ENCODE measurements around the gene ASCL2. TPM values are rescaled to one million over a fixed set of nuclear protein-coding genes. Genes with fewer than 3 reads are reported as not detected.

Gene ASCL2
- total and polyA plus RNA-seq, 10 donors: 0.68 to 3.0 (median 2.3) TPM

Other genes with a start within 250 kb of the ASCL2 start
- gene IGF2, start 131.2 kb downstream of the ASCL2 start, total RNA-seq: 10 to 100 TPM; 10.2 to 66.6 (median 25.7) TPM
- 1 to 10 TPM in 2 of 3 donors, under 1 TPM in 1; 0.74 to 9.8 (median 4.0) TPM for gene IGF2, start 131.2 kb downstream of the ASCL2 start, polyA plus RNA-seq
- gene INS, start 109.4 kb downstream of the ASCL2 start, total RNA-seq: 1 to 10 TPM in 2 of 7 donors, not detected in 5; 1.3 to 1.5 TPM
- gene INS, start 109.4 kb downstream of the ASCL2 start, polyA plus RNA-seq: 1 to 10 TPM; 1.3 to 2.4 (median 1.9) TPM
- 1 to 10 TPM in 1 of 7 donors, not detected in 6; 1.0 TPM for gene TH, start 98.8 kb downstream of the ASCL2 start, total RNA-seq
- under 1 TPM; 0.13 to 0.38 (median 0.15) TPM for gene TH, start 98.8 kb downstream of the ASCL2 start, polyA plus RNA-seq
- gene C11orf21, start 31.3 kb upstream of the ASCL2 start, total RNA-seq: 10 to 100 TPM; 10.6 to 24.9 (median 18.1) TPM
- gene C11orf21, start 31.3 kb upstream of the ASCL2 start, polyA plus RNA-seq: 10 to 100 TPM in 1 of 3 donors, 1 to 10 TPM in 2; 8.6 to 12.1 (median 8.9) TPM
- gene TSPAN32, start 31.4 kb upstream of the ASCL2 start, total RNA-seq: 10 to 100 TPM; 10.6 to 21.0 (median 17.6) TPM
- 10 to 100 TPM; 11.2 to 21.8 (median 14.1) TPM for gene TSPAN32, start 31.4 kb upstream of the ASCL2 start, polyA plus RNA-seq
- 100 to 1,000 TPM; 370 to 594 (median 472) TPM for gene CD81, start 106.7 kb upstream of the ASCL2 start, total RNA-seq
- 100 to 1,000 TPM; 191 to 368 (median 339) TPM for gene CD81, start 106.7 kb upstream of the ASCL2 start, polyA plus RNA-seq
- gene TSSC4, start 130.2 kb upstream of the ASCL2 start, total RNA-seq: 10 to 100 TPM; 28.7 to 58.1 (median 42.2) TPM
- gene TSSC4, start 130.2 kb upstream of the ASCL2 start, polyA plus RNA-seq: 10 to 100 TPM; 42.5 to 94.4 (median 66.2) TPM
- under 1 TPM in 3 of 7 donors, not detected in 4; 0.10 to 0.16 (median 0.15) TPM for gene TRPM5, start 173.9 kb upstream of the ASCL2 start, total RNA-seq
- gene TRPM5, start 173.9 kb upstream of the ASCL2 start, polyA plus RNA-seq: under 1 TPM; 0.02 to 0.28 (median 0.19) TPM
- 10 to 100 TPM; 10.9 to 21.6 (median 18.3) TPM for gene KCNQ1, start 174.4 kb upstream of the ASCL2 start, total RNA-seq
- 1 to 10 TPM; 3.3 to 6.5 (median 3.6) TPM for gene KCNQ1, start 174.4 kb upstream of the ASCL2 start, polyA plus RNA-seq

All from spleen (tissue), 10 donors.